Calu3 (cell line): ENCODE data around the gene PNPLA7. TPM values are rescaled to one million over a fixed set of nuclear protein-coding genes. Genes with fewer than 3 reads are reported as not detected.

ENCODE experiments used
- BruUV-seq: library from RNA; stranded (reverse); fragments of 400-500 nt; replicated peaks from 2 replicates; lab custom pipeline; 2021; lab: Mats Ljungman, UMichigan
- CTCF ChIA-PET: fragments of 300-600 bp; sonication (Branson Sonifier 250); formaldehyde crosslinking; loops from one replicate; lab custom pipeline; 2022; ENCODE audit warnings: antibody characterized with exemption; lab: Charles Lee
- DNase-seq: peaks from one replicate; pipeline ENCODE4 v3.0.0; 2022
- H3K27ac Mint-ChIP-seq: one replicate; pipeline ENCODE4 v1.8.0; 2022; ENCODE audit warnings: mixed read lengths; ENCODE audit not compliant: unreplicated experiment
- H3K27me3 Mint-ChIP-seq: one replicate; pipeline ENCODE4 v1.8.0; 2022; ENCODE audit warnings: mixed read lengths; ENCODE audit not compliant: unreplicated experiment
- H3K36me3 Mint-ChIP-seq: one replicate; pipeline ENCODE4 v1.8.0; 2022; ENCODE audit warnings: mild to moderate bottlenecking, moderate library complexity, mixed read lengths; ENCODE audit not compliant: insufficient read depth, unreplicated experiment
- H3K4me1 Mint-ChIP-seq: one replicate; pipeline ENCODE4 v1.8.0; 2022; ENCODE audit warnings: mild to moderate bottlenecking, low read depth, mixed read lengths; ENCODE audit not compliant: unreplicated experiment
- H3K4me3 Mint-ChIP-seq: one replicate; pipeline ENCODE4 v1.8.0; 2022; ENCODE audit warnings: mild to moderate bottlenecking, low read depth, moderate library complexity, mixed read lengths; ENCODE audit not compliant: unreplicated experiment
- H3K9me3 Mint-ChIP-seq: one replicate; pipeline ENCODE4 v1.8.0; 2022; ENCODE audit warnings: low read depth, mixed read lengths; ENCODE audit not compliant: unreplicated experiment
- CTCF ChIP-seq: fragments of 200-600 bp; IDR thresholded peaks from one replicate; pipeline ENCODE4 v1.8.0; 2022; ENCODE audit warnings: antibody characterized with exemption; ENCODE audit not compliant: unreplicated experiment
- intact Hi-C: fragments of 100-400 bp; cut with micrococcal nuclease; formaldehyde crosslinking; loops from one replicate; pipeline ENCODE4 v1.10.0; 2022; ENCODE audit not compliant: unreplicated experiment
- total RNA-seq: library from RNA; stranded (reverse); gene quantifications from 2 replicates; pipeline ENCODE4 v1.2.3, GENCODE V29; 2022

PNPLA7 gene
- total RNA-seq, 1 experiment from 2014 or later = 1.8 TPM

GRCh38 chr9:137509198-137509597 lies 41.0 kb downstream of the PNPLA7 start:
- no peak overlapping the region for H3K27ac Mint-ChIP-seq
- peaks cover 14% of the 10 kb centered on the region for H3K36me3 Mint-ChIP-seq
- intact Hi-C loops = no loop called here
- CTCF ChIA-PET = interaction anchor here (1.3 kb wide), 1 partner anchor 68 kb away, joined by 3 read pairs; the partner anchor contains the start of gene ENTPD8
- H3K4me3 Mint-ChIP-seq = no peak overlapping the region
- TF ChIP-seq CTCF = no peak
- peaks cover 25% of the 10 kb centered on the region for H3K4me1 Mint-ChIP-seq
- DNase-seq = no peak
- H3K27me3 Mint-ChIP-seq = peaks cover 3% of the 10 kb centered on the region
- no TSS peak for BruUV-seq
- no peaks in the 10 kb centered on the region for H3K9me3 Mint-ChIP-seq

GRCh38 chr9:137506702-137507171 lies 43.5 kb downstream of the PNPLA7 start:
- no peak overlapping the region for H3K27ac Mint-ChIP-seq

GRCh38 chr9:137506274-137506673 lies 43.9 kb downstream of the PNPLA7 start:
- TF ChIP-seq CTCF = no peak
- BruUV-seq = no TSS peak
- H3K4me1 Mint-ChIP-seq = peaks cover 8% of the 10 kb centered on the region
- intact Hi-C loops = no loop called here
- H3K4me3 Mint-ChIP-seq = no peak overlapping the region
- DNase-seq = peak; percentile 73
- H3K27me3 Mint-ChIP-seq = peaks cover 32% of the 10 kb centered on the region
- H3K9me3 Mint-ChIP-seq = peaks cover 4% of the 10 kb centered on the region
- peaks cover 21% of the 10 kb centered on the region for H3K36me3 Mint-ChIP-seq
- CTCF ChIA-PET = interaction anchor here (0.8 kb wide), 1 partner anchor 47 kb away, joined by 3 read pairs; the partner anchor contains the start of gene NSMF
- H3K27ac Mint-ChIP-seq = no peak overlapping the region

More at GRCh38 chr9:137506702-137507171, 43.5 kb downstream of the PNPLA7 start:
- DNase-seq = no peak
- CTCF ChIA-PET = interaction anchor here (0.6 to 0.8 kb wide), 2 partner anchors 47 to 288 kb away, joined by 3 to 5 read pairs; partner anchors contain the start of gene NSMF
- BruUV-seq = no TSS peak
- no peak overlapping the region for H3K4me3 Mint-ChIP-seq
- H3K9me3 Mint-ChIP-seq = peaks cover 4% of the 10 kb centered on the region
- peaks cover 27% of the 10 kb centered on the region for H3K27me3 Mint-ChIP-seq
- intact Hi-C loops = no loop called here
- peaks cover 19% of the 10 kb centered on the region for H3K36me3 Mint-ChIP-seq
- no peak for TF ChIP-seq CTCF
- H3K4me1 Mint-ChIP-seq = peaks cover 11% of the 10 kb centered on the region

- Mint-ChIP-seq H3K9me3 (peaks cover 4% of the 10 kb centered on the region), H3K4me1 (peaks cover 5% of the 10 kb centered on the region), H3K4me3 (no peak overlapping the region), H3K27me3 (peaks cover 39% of the 10 kb centered on the region), H3K36me3 (peaks cover 21% of the 10 kb centered on the region), H3K27ac (no peak overlapping the region)
- intact Hi-C loops = no loop called here
- BruUV-seq = no TSS peak
- CTCF ChIA-PET = no interaction called here
- no peak for DNase-seq
- no peak for TF ChIP-seq CTCF
Observed at GRCh38 chr9:137505421-137506140, 44.6 kb downstream of the PNPLA7 start.
